NCI-H1694 (cell line): Measurements from ENCODE around the gene TNFRSF9.
"Not testable (repeated sequence)": the region's sequence is repeated elsewhere in the genome, so short reads cannot be mapped to it uniquely, and the experiment has no call there.

Experiments
- DNase-seq: peaks from one replicate; lab custom pipeline; 2025; lab: John Stamatoyannopoulos, UW

Gene TNFRSF9

GRCh38 chr1:7919880-7920279, 20.8 kb downstream of the TNFRSF9 start:
- DNase-seq: no peak

- not testable (repeated sequence) for DNase-seq
Observed at GRCh38 chr1:7917971-7918370, 22.7 kb downstream of the TNFRSF9 start.

GRCh38 chr1:7916501-7916830, 24.2 kb downstream of the TNFRSF9 start:
- DNase-seq: no peak

- DNase-seq: no peak
Observed at GRCh38 chr1:7915826-7916500, 24.7 kb downstream of the TNFRSF9 start.

- DNase-seq: no peak
Observed at GRCh38 chr1:7912743-7913557, 27.7 kb downstream of the TNFRSF9 start.

- no peak for DNase-seq
Observed at GRCh38 chr1:7912145-7912544, 28.5 kb downstream of the TNFRSF9 start.

- DNase-seq: no peak
Observed at GRCh38 chr1:7905262-7905661, 35.4 kb downstream of the TNFRSF9 start.

- DNase-seq: peak; percentile 63
Observed at GRCh38 chr1:7902478-7903085, 38.1 kb downstream of the TNFRSF9 start.

- DNase-seq: no peak
Observed at GRCh38 chr1:7899741-7900140, 40.9 kb downstream of the TNFRSF9 start.

GRCh38 chr1:7898962-7899361, 41.7 kb downstream of the TNFRSF9 start:
- DNase-seq: no peak

- DNase-seq: no peak
Observed at GRCh38 chr1:7896994-7897393, 43.6 kb downstream of the TNFRSF9 start.

- no peak for DNase-seq
Observed at GRCh38 chr1:7893529-7894180, 47.0 kb downstream of the TNFRSF9 start.

GRCh38 chr1:7891804-7892203, 48.8 kb downstream of the TNFRSF9 start:
- no peak for DNase-seq

- no peak for DNase-seq
Observed at GRCh38 chr1:7890853-7891252, 49.8 kb downstream of the TNFRSF9 start.

- no peak for DNase-seq
Observed at GRCh38 chr1:7888248-7889081, 52.2 kb downstream of the TNFRSF9 start.

GRCh38 chr1:7886405-7886745, 54.3 kb downstream of the TNFRSF9 start:
- DNase-seq: no peak

GRCh38 chr1:7885513-7886404, 54.9 kb downstream of the TNFRSF9 start:
- no peak for DNase-seq

- no peak for DNase-seq
Observed at GRCh38 chr1:7884757-7885156, 55.9 kb downstream of the TNFRSF9 start.

- no peak for DNase-seq
Observed at GRCh38 chr1:7879228-7879627, 61.4 kb downstream of the TNFRSF9 start.

GRCh38 chr1:7878027-7878426, 62.6 kb downstream of the TNFRSF9 start:
- no peak for DNase-seq
